ENCODE data around the gene UNCX.

The UNCX gene

GRCh38 chr7:1250901-1251300, 18.2 kb downstream of the UNCX start:
- no peak for TF ChIP-seq CTCF (IDR thresholded peaks at IDR 0.05; ENCODE audit: insufficient read depth, low read depth, low read length, missing control alignments)
- DNase-seq (ENCODE audit: low read depth) = no peak
- no peak overlapping the region for H3K4me3 ChIP-seq (ENCODE audit: low read length)

- no peak for DNase-seq (ENCODE audit: low read depth)
- TF ChIP-seq CTCF (IDR thresholded peaks at IDR 0.05; ENCODE audit: insufficient read depth, low read depth, low read length, missing control alignments) = no peak
- H3K4me3 ChIP-seq (ENCODE audit: low read length) = no peak overlapping the region
Observed at GRCh38 chr7:1251796-1252539, 19.3 kb downstream of the UNCX start.

GRCh38 chr7:1252540-1253090, 19.9 kb downstream of the UNCX start:
- H3K4me3 ChIP-seq (ENCODE audit: low read length) = no peak overlapping the region
- TF ChIP-seq CTCF (IDR thresholded peaks at IDR 0.05; ENCODE audit: insufficient read depth, low read depth, low read length, missing control alignments) = no peak
- DNase-seq (ENCODE audit: low read depth) = no peak

GRCh38 chr7:1253681-1254181, 21.1 kb downstream of the UNCX start:
- DNase-seq (ENCODE audit: low read depth) = no peak
- no peak for TF ChIP-seq CTCF (IDR thresholded peaks at IDR 0.05; ENCODE audit: insufficient read depth, low read depth, low read length, missing control alignments)
- H3K4me3 ChIP-seq (ENCODE audit: low read length) = no peak overlapping the region

- TF ChIP-seq CTCF (IDR thresholded peaks at IDR 0.05; ENCODE audit: insufficient read depth, low read depth, low read length, missing control alignments) = no peak
- H3K4me3 ChIP-seq (ENCODE audit: low read length) = no peak overlapping the region
- no peak for DNase-seq (ENCODE audit: low read depth)
Observed at GRCh38 chr7:1254281-1255079, 21.8 kb downstream of the UNCX start.

- H3K4me3 ChIP-seq (ENCODE audit: low read length) = no peak overlapping the region
- DNase-seq (ENCODE audit: low read depth) = no peak
- TF ChIP-seq CTCF (IDR thresholded peaks at IDR 0.05; ENCODE audit: insufficient read depth, low read depth, low read length, missing control alignments) = no peak
Observed at GRCh38 chr7:1255080-1255816, 22.6 kb downstream of the UNCX start.

Data from epithelial cell of esophagus (primary cell).